ENCODE measurements around the gene CYP2W1. TPM values are rescaled to one million over a fixed set of nuclear protein-coding genes. Genes with fewer than 3 reads are reported as not detected.

The CYP2W1 gene, protein sequence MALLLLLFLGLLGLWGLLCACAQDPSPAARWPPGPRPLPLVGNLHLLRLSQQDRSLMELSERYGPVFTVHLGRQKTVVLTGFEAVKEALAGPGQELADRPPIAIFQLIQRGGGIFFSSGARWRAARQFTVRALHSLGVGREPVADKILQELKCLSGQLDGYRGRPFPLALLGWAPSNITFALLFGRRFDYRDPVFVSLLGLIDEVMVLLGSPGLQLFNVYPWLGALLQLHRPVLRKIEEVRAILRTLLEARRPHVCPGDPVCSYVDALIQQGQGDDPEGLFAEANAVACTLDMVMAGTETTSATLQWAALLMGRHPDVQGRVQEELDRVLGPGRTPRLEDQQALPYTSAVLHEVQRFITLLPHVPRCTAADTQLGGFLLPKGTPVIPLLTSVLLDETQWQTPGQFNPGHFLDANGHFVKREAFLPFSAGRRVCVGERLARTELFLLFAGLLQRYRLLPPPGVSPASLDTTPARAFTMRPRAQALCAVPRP
- 598 TPM for polyA plus RNA-seq
- long read RNA-seq, donor 1, transcript CYP2W1-201 (9 exons, 2,304 nt) = major isoform, 113 of 223 reads
- long read RNA-seq, donor 1, partial matches to known transcripts = 69 of 223 reads
- long read RNA-seq, donor 1, other reads (novel, unspliced or antisense) = 37 of 223 reads
- long read RNA-seq, donor 2, transcript CYP2W1-201 (9 exons, 2,304 nt) = major isoform, 122 of 232 reads
- long read RNA-seq, donor 2, transcript CYP2W1-202 (8 exons, 2,361 nt) = minor isoform, 11 of 232 reads
- long read RNA-seq, donor 2, partial matches to known transcripts = 84 of 232 reads
- long read RNA-seq, donor 2, other reads (novel, unspliced or antisense) = 14 of 232 reads
- long read RNA-seq, donor 3, transcript CYP2W1-201 (9 exons, 2,304 nt) = major isoform, 196 of 581 reads
- long read RNA-seq, donor 3, transcript CYP2W1-202 (8 exons, 2,361 nt) = minor isoform, 16 of 581 reads
- long read RNA-seq, donor 3, partial matches to known transcripts = 269 of 581 reads
- long read RNA-seq, donor 3, other reads (novel, unspliced or antisense) = 95 of 581 reads
- long read RNA-seq, donor 4, transcript CYP2W1-201 (9 exons, 2,304 nt) = major isoform, 34 of 91 reads
- long read RNA-seq, donor 4, partial matches to known transcripts = 42 of 91 reads
- long read RNA-seq, donor 4, other reads (novel, unspliced or antisense) = 12 of 91 reads
- long read RNA-seq, donor 5, transcript CYP2W1-201 (9 exons, 2,304 nt) = major isoform, 77 of 165 reads
- long read RNA-seq, donor 5, partial matches to known transcripts = 45 of 165 reads
- long read RNA-seq, donor 5, other reads (novel, unspliced or antisense) = 37 of 165 reads
- long read RNA-seq, donor 6, transcript CYP2W1-201 (9 exons, 2,304 nt) = major isoform, 91 of 223 reads
- long read RNA-seq, donor 6, transcript CYP2W1-202 (8 exons, 2,361 nt) = minor isoform, 7 of 223 reads
- long read RNA-seq, donor 6, partial matches to known transcripts = 97 of 223 reads
- long read RNA-seq, donor 6, other reads (novel, unspliced or antisense) = 24 of 223 reads
- long read RNA-seq, donor 7, transcript CYP2W1-201 (9 exons, 2,304 nt) = major isoform, 19 of 26 reads
- long read RNA-seq, donor 7, partial matches to known transcripts = 6 of 26 reads
- long read RNA-seq, donor 7, other reads (novel, unspliced or antisense) = 0 of 26 reads
- long read RNA-seq, donor 8, transcript CYP2W1-201 (9 exons, 2,304 nt) = major isoform, 220 of 602 reads
- long read RNA-seq, donor 8, transcript CYP2W1-202 (8 exons, 2,361 nt) = minor isoform, 19 of 602 reads
- long read RNA-seq, donor 8, transcript CYP2W1-205 (3 exons, 557 nt) = minor isoform, 11 of 602 reads
- long read RNA-seq, donor 8, partial matches to known transcripts = 257 of 602 reads
- long read RNA-seq, donor 8, other reads (novel, unspliced or antisense) = 91 of 602 reads
- long read RNA-seq, donor 9, transcript CYP2W1-205 (3 exons, 557 nt) = minor isoform, 5 of 217 reads
- long read RNA-seq, donor 9, transcript CYP2W1-202 (8 exons, 2,361 nt) = minor isoform, 6 of 217 reads
- long read RNA-seq, donor 9, transcript CYP2W1-201 (9 exons, 2,304 nt) = major isoform, 79 of 217 reads
- long read RNA-seq, donor 9, partial matches to known transcripts = 103 of 217 reads
- long read RNA-seq, donor 9, other reads (novel, unspliced or antisense) = 23 of 217 reads
- long read RNA-seq, donor 10, transcript CYP2W1-202 (8 exons, 2,361 nt) = minor isoform, 6 of 220 reads
- long read RNA-seq, donor 10, transcript CYP2W1-201 (9 exons, 2,304 nt) = major isoform, 85 of 220 reads
- long read RNA-seq, donor 10, partial matches to known transcripts = 95 of 220 reads
- long read RNA-seq, donor 10, other reads (novel, unspliced or antisense) = 32 of 220 reads
- long read RNA-seq, donor 11, transcript CYP2W1-201 (9 exons, 2,304 nt) = major isoform, 103 of 179 reads
- long read RNA-seq, donor 11, partial matches to known transcripts = 45 of 179 reads
- long read RNA-seq, donor 11, other reads (novel, unspliced or antisense) = 24 of 179 reads

DNA sequence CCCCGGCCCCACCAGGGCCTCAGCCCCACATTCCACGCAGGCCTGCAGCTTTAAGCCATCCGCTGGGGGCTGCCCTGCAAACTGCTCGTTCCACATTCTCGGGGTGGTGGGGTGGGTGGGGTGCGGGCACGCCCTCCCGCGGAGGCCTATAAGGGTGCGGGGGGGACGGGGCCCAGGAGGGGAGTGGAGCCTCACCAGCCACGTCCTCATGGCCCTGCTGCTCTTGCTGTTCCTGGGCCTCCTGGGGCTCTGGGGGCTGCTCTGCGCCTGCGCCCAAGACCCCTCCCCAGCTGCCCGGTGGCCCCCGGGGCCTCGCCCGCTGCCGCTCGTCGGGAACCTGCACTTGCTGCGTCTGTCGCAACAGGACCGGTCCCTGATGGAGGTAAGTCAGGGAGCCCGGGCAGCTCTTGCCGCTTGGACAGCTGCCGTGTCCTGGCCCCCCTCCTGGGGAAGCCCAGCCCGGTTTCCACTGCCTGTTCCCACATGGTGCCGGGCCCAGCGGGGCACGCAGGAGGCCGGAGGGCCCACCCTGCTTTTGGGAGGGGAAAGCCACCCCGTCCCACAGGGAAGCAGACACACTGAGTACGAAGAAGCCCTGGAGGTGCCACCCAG, at the start of gene CYP2W1:
TSS of gene CYP2W1 (plus strand) at position 178 of the 612 bp plus-strand sequence. CDS start at position 209, 31 bp downstream.
- H3K4me1 ChIP-seq (ENCODE audit: control insufficient read depth, insufficient read depth, low read length) = peaks cover 67% of the 10 kb centered on the region
- WGBS (ENCODE audit: insufficient coverage, low lambda C conversion rate) = no CpG with 5 or more reads among the region's 34 CpGs
- H3K27ac ChIP-seq (ENCODE audit: low read length) = peak within 1 kb of the TSS; percentile 95
- DNase-seq = peak; percentile 84 to 91
- H3K4me3 ChIP-seq (ENCODE audit: low read length) = peak within 1 kb of the TSS; percentile 98
- H3K36me3 ChIP-seq (ENCODE audit: control insufficient read depth, insufficient read depth, low read length) = peaks cover 38% of the 10 kb centered on the region
- no peaks in the 10 kb centered on the region for H3K27me3 ChIP-seq (ENCODE audit: control insufficient read depth, insufficient read depth, low read length)
- peaks cover 31% of the 10 kb centered on the region for H3K9me3 ChIP-seq (ENCODE audit: control insufficient read depth, low read depth, low read length)

DNA sequence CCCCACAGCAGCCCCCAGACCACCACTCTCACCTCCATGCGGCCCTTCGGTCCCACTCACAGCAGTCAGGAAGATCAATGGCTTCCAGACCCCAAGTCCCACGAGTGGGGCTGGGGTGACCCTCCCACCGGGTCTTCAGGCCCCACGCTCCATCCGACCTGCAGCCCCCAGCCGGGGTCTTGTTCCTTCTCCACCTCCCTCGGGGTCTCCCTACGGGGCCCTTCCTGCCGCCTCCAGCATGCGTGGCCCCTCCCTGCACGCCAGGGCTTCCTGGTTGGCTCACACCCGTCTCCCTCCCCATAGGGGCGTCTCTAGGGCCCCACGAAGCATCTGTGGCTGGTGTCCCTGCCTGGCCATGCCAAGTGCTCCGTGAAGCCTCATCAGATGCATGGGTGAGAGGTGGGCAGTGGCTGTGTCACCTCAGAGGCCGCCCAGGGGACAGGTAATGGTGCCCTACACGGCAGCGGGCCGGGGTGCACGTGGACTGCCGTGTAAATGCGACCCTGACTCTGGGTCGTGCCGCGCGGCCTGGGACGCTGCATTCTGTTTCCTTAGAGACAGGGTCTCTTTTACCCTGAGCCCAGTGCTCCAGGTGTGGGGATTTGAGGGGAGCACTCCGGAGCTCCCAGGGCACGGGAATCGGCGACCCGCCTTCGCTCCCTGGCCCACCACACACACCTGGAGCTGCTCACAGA, 48.4 kb upstream of the CYP2W1 start:
- Histone ChIP-seq H3K9me3 (ENCODE audit: control insufficient read depth, low read depth, low read length) (no peaks in the 10 kb centered on the region), H3K36me3 (ENCODE audit: control insufficient read depth, insufficient read depth, low read length) (peaks cover 40% of the 10 kb centered on the region), H3K27me3 (ENCODE audit: control insufficient read depth, insufficient read depth, low read length) (no peaks in the 10 kb centered on the region), H3K4me3 (ENCODE audit: low read length) (no peak overlapping the region), H3K4me1 (ENCODE audit: control insufficient read depth, insufficient read depth, low read length) (no peaks in the 10 kb centered on the region), H3K27ac (ENCODE audit: low read length) (no peak overlapping the region)
- no CpG with 5 or more reads among the region's 34 CpGs for WGBS (ENCODE audit: insufficient coverage, low lambda C conversion rate)
- DNase-seq = no peak

DNA sequence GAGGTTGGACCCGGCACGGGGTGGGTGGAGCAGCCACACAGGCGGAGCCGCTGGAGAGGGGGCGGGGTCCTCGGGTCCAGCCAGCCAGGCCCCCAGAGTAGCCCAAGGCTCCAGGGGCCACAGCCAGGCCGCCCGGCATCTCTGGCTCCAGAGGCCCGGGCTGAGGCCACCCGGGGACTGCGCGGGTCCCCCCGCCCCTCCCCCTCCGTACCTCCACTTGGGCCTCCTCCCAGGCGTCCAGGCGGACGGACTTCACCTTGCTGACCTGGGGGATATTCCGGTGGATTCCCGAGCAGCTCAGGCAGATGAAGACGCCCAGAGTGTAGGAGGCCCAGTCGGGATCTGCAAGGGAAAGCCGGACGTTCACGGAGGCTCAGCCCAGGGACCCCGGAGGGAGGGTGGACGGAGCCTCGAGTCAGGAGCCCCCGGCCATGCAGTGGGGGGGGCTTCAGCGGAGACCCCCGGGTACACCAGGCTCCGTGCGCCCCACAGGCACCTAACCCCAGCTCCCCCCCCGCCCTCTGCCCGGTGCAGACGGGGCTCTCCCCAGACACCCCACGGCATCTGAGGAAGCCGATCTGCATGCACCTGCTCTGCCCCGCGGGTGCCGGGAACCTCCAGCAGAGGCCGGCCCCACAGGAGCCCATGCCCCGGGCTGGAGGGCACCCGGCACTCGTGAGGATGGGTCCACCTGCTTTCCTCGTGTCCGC, 47.7 kb upstream of the CYP2W1 start:
- Histone ChIP-seq H3K4me1 (ENCODE audit: control insufficient read depth, insufficient read depth, low read length) (no peaks in the 10 kb centered on the region), H3K9me3 (ENCODE audit: control insufficient read depth, low read depth, low read length) (no peaks in the 10 kb centered on the region), H3K4me3 (ENCODE audit: low read length) (no peak overlapping the region), H3K36me3 (ENCODE audit: control insufficient read depth, insufficient read depth, low read length) (peaks cover 40% of the 10 kb centered on the region), H3K27ac (ENCODE audit: low read length) (no peak overlapping the region), H3K27me3 (ENCODE audit: control insufficient read depth, insufficient read depth, low read length) (no peaks in the 10 kb centered on the region)
- WGBS (ENCODE audit: insufficient coverage, low lambda C conversion rate) = no CpG with 5 or more reads among the region's 46 CpGs
- DNase-seq = no peak

DNA sequence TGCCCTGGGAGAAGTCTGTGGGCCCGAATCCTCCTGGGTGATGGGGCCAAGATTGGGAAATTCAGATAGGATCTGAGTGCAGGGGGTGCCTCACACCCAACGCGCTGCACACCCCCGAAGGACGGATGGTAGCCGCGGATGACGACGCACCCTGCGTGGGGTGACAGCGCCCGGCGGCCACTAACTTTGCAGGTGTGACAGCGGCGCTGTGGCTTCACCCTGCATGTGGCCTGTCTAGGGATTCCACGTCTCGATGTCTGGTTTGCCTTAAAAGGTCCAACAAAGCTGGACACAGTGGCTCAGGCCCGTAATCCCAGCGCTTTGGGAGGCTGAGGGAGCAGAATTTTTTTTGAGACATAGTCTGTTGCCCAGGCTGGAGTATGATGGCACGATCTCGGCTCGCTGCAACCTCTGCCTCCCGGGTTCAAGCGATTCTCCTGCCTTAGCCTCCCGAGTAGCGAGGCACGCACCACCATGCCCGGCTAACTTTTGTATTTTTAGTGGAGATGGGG, 47.1 kb upstream of the CYP2W1 start:
- no peak for DNase-seq
- no peaks in the 10 kb centered on the region for H3K9me3 ChIP-seq (ENCODE audit: control insufficient read depth, low read depth, low read length)
- H3K27ac ChIP-seq (ENCODE audit: low read length) = no peak overlapping the region
- H3K4me1 ChIP-seq (ENCODE audit: control insufficient read depth, insufficient read depth, low read length) = no peaks in the 10 kb centered on the region
- H3K4me3 ChIP-seq (ENCODE audit: low read length) = no peak overlapping the region
- peaks cover 40% of the 10 kb centered on the region for H3K36me3 ChIP-seq (ENCODE audit: control insufficient read depth, insufficient read depth, low read length)
- no CpG with 5 or more reads among the region's 28 CpGs for WGBS (ENCODE audit: insufficient coverage, low lambda C conversion rate)
- no peaks in the 10 kb centered on the region for H3K27me3 ChIP-seq (ENCODE audit: control insufficient read depth, insufficient read depth, low read length)

DNA sequence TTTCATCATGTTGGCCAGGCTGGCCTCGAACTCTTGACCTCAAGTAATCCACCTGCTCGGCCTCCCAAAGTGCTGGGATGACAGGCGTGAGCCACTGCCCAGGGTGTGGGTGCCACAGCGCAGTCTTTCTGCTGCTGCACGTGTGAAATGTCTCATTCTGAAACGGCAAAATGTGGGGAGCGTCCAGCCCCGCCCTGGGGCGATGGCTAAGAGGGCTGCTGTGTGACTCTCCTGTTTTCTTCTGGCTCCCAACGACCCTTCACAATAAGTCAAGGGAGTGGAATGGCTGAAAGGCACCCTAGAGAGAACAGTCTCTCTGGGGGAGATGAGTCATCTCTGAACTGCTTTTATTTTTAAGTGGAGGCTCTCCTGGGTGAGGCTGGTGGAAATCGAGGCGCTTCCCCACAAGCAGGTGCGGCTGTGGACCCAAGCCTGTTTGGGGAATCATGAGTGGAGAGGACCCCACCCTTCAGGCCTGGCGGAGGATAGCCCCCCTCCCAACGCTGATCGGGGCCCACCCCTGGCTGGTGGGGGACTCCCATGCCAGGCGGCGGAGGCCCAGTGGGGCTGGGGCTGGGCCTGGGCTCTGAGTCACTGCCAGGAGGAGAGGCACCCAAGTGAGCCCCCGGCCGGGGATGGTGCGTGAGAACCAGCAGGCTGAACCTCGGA, 46.5 kb upstream of the CYP2W1 start:
- no peak overlapping the region for H3K4me3 ChIP-seq (ENCODE audit: low read length)
- no peak for DNase-seq
- peaks cover 36% of the 10 kb centered on the region for H3K36me3 ChIP-seq (ENCODE audit: control insufficient read depth, insufficient read depth, low read length)
- H3K27me3 ChIP-seq (ENCODE audit: control insufficient read depth, insufficient read depth, low read length) = no peaks in the 10 kb centered on the region
- no peak overlapping the region for H3K27ac ChIP-seq (ENCODE audit: low read length)
- no peaks in the 10 kb centered on the region for H3K9me3 ChIP-seq (ENCODE audit: control insufficient read depth, low read depth, low read length)
- no peaks in the 10 kb centered on the region for H3K4me1 ChIP-seq (ENCODE audit: control insufficient read depth, insufficient read depth, low read length)
- no CpG with 5 or more reads among the region's 22 CpGs for WGBS (ENCODE audit: insufficient coverage, low lambda C conversion rate)

DNA sequence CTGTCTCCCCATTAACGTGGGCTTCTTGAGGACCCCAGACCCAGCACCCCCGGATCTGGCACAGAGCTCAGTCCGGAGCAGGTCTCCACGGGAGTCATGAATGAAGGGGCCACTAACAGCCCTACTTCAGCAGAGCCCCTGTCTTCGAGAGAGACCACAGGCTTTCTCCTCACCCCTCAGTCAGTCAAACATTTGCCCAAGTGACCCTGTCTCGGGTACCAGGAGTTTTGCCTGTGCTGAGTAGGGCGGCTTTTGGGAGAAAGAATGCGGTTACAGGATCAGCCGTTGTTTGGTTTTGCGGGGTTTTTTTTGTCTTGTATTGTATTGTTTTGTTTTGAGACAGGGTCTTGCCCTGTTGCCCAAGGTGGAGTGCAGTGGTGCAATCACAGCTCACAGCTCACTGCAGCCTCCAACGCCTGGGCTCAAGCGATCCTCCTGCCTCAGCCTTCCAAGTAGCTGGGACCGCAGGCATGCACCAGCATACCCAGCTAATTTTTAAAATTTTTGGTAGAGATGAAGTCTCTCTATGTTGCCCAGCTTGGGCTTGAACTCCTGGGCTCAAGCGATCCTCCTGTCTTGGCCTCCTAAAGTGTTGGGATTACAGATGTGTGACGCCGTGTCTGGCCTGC, 45.0 kb upstream of the CYP2W1 start:
- Histone ChIP-seq H3K36me3 (ENCODE audit: control insufficient read depth, insufficient read depth, low read length) (peaks cover 31% of the 10 kb centered on the region), H3K27me3 (ENCODE audit: control insufficient read depth, insufficient read depth, low read length) (no peaks in the 10 kb centered on the region), H3K9me3 (ENCODE audit: control insufficient read depth, low read depth, low read length) (peaks cover 4% of the 10 kb centered on the region), H3K4me3 (ENCODE audit: low read length) (no peak overlapping the region), H3K4me1 (ENCODE audit: control insufficient read depth, insufficient read depth, low read length) (no peaks in the 10 kb centered on the region), H3K27ac (ENCODE audit: low read length) (no peak overlapping the region)
- DNase-seq = no peak
- no CpG with 5 or more reads among the region's 16 CpGs for WGBS (ENCODE audit: insufficient coverage, low lambda C conversion rate)

DNA sequence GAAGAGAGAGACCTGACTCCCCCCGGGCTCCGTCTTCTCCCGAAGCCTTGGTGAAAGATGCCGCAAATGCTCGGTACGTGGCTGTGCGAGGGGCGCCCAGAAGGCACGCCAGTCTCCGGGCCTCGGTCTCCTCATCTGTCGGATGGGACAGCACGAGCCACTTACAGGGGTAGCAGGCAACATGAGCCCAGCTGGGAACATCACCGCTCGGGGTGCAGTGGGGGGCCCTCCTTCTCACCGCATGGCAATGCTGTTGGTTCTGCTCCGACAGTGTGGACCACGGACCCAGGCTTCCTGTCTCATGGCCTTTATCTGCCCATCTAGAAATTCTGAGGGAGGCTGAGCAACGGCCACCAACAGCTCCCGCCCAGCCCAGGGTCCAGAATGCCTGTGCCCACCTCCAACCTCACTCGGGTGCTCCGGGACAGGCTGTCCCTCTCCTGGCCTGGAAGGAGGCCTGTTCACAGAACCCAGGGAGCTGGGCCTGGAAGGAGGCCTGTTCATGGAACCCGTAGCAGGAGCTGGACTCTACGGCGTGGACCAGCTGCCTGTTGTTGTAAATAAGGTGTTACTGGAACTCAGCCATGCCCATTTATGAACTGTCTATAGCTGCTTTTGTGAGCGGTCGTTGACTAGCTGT, 44.3 kb upstream of the CYP2W1 start:
- peaks cover 29% of the 10 kb centered on the region for H3K36me3 ChIP-seq (ENCODE audit: control insufficient read depth, insufficient read depth, low read length)
- H3K27ac ChIP-seq (ENCODE audit: low read length) = no peak overlapping the region
- H3K4me1 ChIP-seq (ENCODE audit: control insufficient read depth, insufficient read depth, low read length) = no peaks in the 10 kb centered on the region
- H3K9me3 ChIP-seq (ENCODE audit: control insufficient read depth, low read depth, low read length) = peaks cover 4% of the 10 kb centered on the region
- no CpG with 5 or more reads among the region's 27 CpGs for WGBS (ENCODE audit: insufficient coverage, low lambda C conversion rate)
- DNase-seq = no peak
- no peaks in the 10 kb centered on the region for H3K27me3 ChIP-seq (ENCODE audit: control insufficient read depth, insufficient read depth, low read length)
- no peak overlapping the region for H3K4me3 ChIP-seq (ENCODE audit: low read length)

Measured in large intestine (tissue), 12 donors.